Caco-2 (cell line): ENCODE results near the gene KIF20B. TPM values are rescaled to one million over a fixed set of nuclear protein-coding genes. Genes with fewer than 3 reads are reported as not detected.
A peak's percentile ranks its signal among the peaks of the same experiment; 100 is the strongest.

Experiments used
- BruUV-seq: library from RNA; stranded (reverse); fragments of 400-500 nt; replicated peaks from 2 replicates; lab custom pipeline; 2021; lab: Mats Ljungman, UMichigan
- CTCF ChIA-PET: fragments of 300-600 bp; sonication (Branson Sonifier 250); formaldehyde crosslinking; loops from one replicate; lab custom pipeline; 2022; ENCODE audit warnings: antibody characterized with exemption; lab: Charles Lee
- POLR2A ChIA-PET: fragments of 300-600 bp; sonication (Branson Sonifier 250); formaldehyde crosslinking; loops from one replicate; lab custom pipeline; 2022; ENCODE audit warnings: antibody characterized with exemption; lab: Charles Lee
- DNase-seq, 2 experiments: peaks; one replicate each; pipeline versions ENCODE4 v3.0.0 to v3.0.0-alpha.2; 2020 to 2022
- H3K27me3 ChIP-seq: replicated peaks from 2 replicates; pipeline ENCODE4 v1.6.0; 2011; ENCODE audit warnings: low read length; ENCODE audit not compliant: control insufficient read depth, insufficient read depth
- H3K36me3 ChIP-seq: 2 replicates; pipeline ENCODE4 v1.5.1; 2011; ENCODE audit warnings: low read length; ENCODE audit not compliant: control insufficient read depth, insufficient read depth
- H3K4me1 ChIP-seq: fragments of 250-450 bp; sonication (Bioruptor Pico); 2 replicates; pipeline ENCODE4 v1.5.1; 2020; ENCODE audit warnings: mild to moderate bottlenecking
- H3K4me3 ChIP-seq: 2 replicates; pipeline ENCODE4 v1.5.1; 2011; ENCODE audit warnings: low read depth, mild to moderate bottlenecking, control low read depth, low read length
- H3K9me3 ChIP-seq: fragments of 250-450 bp; sonication (Bioruptor Pico); 2 replicates; pipeline ENCODE4 v1.5.1; 2020; ENCODE audit warnings: mild to moderate bottlenecking, moderate library complexity
- H3K27ac Mint-ChIP-seq: one replicate; pipeline ENCODE4 v1.8.0; 2022; ENCODE audit warnings: mixed read lengths; ENCODE audit not compliant: unreplicated experiment
- H3K27me3 Mint-ChIP-seq: one replicate; pipeline ENCODE4 v1.8.0; 2022; ENCODE audit warnings: mixed read lengths; ENCODE audit not compliant: insufficient read depth, unreplicated experiment
- H3K36me3 Mint-ChIP-seq: one replicate; pipeline ENCODE4 v1.8.0; 2022; ENCODE audit warnings: mild to moderate bottlenecking, mixed read lengths; ENCODE audit not compliant: insufficient read depth, unreplicated experiment
- H3K4me1 Mint-ChIP-seq: one replicate; pipeline ENCODE4 v1.8.0; 2022; ENCODE audit warnings: low read depth, mixed read lengths; ENCODE audit not compliant: unreplicated experiment
- H3K4me3 Mint-ChIP-seq: one replicate; pipeline ENCODE4 v1.8.0; 2022; ENCODE audit warnings: mild to moderate bottlenecking, moderate library complexity, mixed read lengths; ENCODE audit not compliant: unreplicated experiment
- H3K9me3 Mint-ChIP-seq: one replicate; pipeline ENCODE4 v1.8.0; 2022; ENCODE audit warnings: mixed read lengths; ENCODE audit not compliant: unreplicated experiment
- intact Hi-C: fragments of 100-400 bp; cut with micrococcal nuclease; formaldehyde crosslinking; loops from one replicate; pipeline ENCODE4 v1.10.0; 2022; ENCODE audit not compliant: unreplicated experiment
- total RNA-seq: library from RNA; stranded (reverse); gene quantifications from 2 replicates; pipeline ENCODE4 v1.2.3, GENCODE V29; 2022
- TF ChIP-seq, protein P1 (sequence below), 2 experiments: fragments of 200-600 bp in 1 of 2; IDR thresholded peaks; 1 replicate in 1 of 2; 2 replicates in 1 of 2; pipeline versions ENCODE4 v1.5.1 to v1.8.0; 2011 to 2022; ENCODE audit warnings: antibody characterized with exemption in 1 of 2, control low read depth in 1 of 2, inconsistent platforms in 1 of 2, low read depth in 1 of 2, low read length in 1 of 2, mild to moderate bottlenecking in 1 of 2, moderate library complexity in 1 of 2; ENCODE audit not compliant: insufficient read depth in 1 of 2, severe bottlenecking in 1 of 2, unreplicated experiment in 1 of 2

The KIF20B gene
- total RNA-seq, 1 experiment from 2014 or later, result 43.9 TPM

DNA sequence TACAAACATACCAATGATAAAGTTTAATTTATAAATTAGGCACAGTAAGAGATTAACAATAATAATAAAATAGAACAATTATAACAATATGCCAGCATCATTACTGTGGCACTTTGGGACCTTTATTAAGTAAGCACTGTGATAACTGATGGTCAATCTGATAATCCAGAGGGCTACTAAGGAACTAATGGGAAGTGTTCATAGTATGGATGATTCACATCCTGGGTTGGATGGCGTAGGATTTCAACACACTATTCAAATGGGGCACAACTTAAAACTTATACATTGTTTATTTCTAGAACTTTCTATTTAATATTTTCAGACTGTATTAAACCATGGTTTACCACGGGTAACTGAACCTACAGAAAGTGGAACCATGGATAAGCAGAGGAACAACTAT lies 90.8 kb downstream of the KIF20B start:
- Histone ChIP-seq H3K4me1 (no peaks in the 10 kb centered on the region), H3K9me3 (no peaks in the 10 kb centered on the region), H3K36me3 (no peaks in the 10 kb centered on the region), H3K27me3 (no peaks in the 10 kb centered on the region), H3K4me3 (no peak overlapping the region)
- POLR2A ChIA-PET, result no interaction called here
- Mint-ChIP-seq H3K4me1 (no peaks in the 10 kb centered on the region), H3K4me3 (no peak overlapping the region), H3K9me3 (no peaks in the 10 kb centered on the region), H3K27ac (no peak overlapping the region), H3K36me3 (no peaks in the 10 kb centered on the region), H3K27me3 (no peaks in the 10 kb centered on the region)
- DNase-seq, result no peak
- TF ChIP-seq, protein P1, sequence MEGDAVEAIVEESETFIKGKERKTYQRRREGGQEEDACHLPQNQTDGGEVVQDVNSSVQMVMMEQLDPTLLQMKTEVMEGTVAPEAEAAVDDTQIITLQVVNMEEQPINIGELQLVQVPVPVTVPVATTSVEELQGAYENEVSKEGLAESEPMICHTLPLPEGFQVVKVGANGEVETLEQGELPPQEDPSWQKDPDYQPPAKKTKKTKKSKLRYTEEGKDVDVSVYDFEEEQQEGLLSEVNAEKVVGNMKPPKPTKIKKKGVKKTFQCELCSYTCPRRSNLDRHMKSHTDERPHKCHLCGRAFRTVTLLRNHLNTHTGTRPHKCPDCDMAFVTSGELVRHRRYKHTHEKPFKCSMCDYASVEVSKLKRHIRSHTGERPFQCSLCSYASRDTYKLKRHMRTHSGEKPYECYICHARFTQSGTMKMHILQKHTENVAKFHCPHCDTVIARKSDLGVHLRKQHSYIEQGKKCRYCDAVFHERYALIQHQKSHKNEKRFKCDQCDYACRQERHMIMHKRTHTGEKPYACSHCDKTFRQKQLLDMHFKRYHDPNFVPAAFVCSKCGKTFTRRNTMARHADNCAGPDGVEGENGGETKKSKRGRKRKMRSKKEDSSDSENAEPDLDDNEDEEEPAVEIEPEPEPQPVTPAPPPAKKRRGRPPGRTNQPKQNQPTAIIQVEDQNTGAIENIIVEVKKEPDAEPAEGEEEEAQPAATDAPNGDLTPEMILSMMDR (IDR thresholded peaks at IDR 0.05; ENCODE audit: insufficient read depth in 1 of 2, low read depth in 1 of 2, low read length in 1 of 2, severe bottlenecking in 1 of 2, unreplicated experiment in 1 of 2), result no peak
- intact Hi-C loops, result loop anchor here (2.0 to 5.0 kb wide), 3 partner anchors 163 to 959 kb away; no protein-coding TSS in a partner anchor
- CTCF ChIA-PET, result no interaction called here
- no TSS peak for BruUV-seq

DNA sequence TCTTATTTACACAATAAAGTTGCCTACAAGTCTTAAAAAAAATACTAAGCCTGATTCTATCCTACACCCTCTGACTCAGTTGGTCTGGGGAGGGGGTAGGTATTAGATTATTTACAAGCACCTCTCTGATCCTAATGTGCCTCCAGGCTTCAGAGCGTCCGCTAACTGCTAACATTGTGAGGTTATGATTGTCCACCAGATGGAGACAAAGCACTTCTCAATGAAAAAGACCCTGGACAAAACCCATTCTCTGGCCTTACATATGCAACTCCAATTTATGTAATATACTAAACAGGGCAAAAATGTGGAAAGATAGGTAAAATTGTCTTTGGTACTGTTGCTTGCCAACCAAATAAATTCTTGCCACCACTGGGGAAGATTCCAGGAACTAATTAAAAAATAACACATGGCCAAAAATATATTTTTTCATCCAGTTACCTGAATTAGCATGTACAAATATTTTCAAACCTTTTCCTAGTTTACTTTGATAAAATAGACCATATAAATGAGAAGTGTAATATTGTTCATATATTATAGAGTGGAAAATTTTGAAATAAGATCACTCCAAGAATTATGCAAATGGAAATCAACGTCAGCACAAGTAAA lies 92.4 kb downstream of the KIF20B start:
- Histone ChIP-seq H3K9me3 (no peaks in the 10 kb centered on the region), H3K27me3 (no peaks in the 10 kb centered on the region), H3K36me3 (no peaks in the 10 kb centered on the region), H3K4me1 (no peaks in the 10 kb centered on the region), H3K4me3 (no peak overlapping the region)
- TF ChIP-seq, protein P1 (IDR thresholded peaks at IDR 0.05; ENCODE audit: insufficient read depth in 1 of 2, low read depth in 1 of 2, low read length in 1 of 2, severe bottlenecking in 1 of 2, unreplicated experiment in 1 of 2), result peak; percentile 82 to 87
- ChIA-PET POLR2A (no interaction called here), CTCF (no interaction called here)
- intact Hi-C loops, result loop anchor here (1.0 to 5.0 kb wide), 13 partner anchors 60 to 1078 kb away; partner anchors contain the start of gene RPP30
- BruUV-seq, result no TSS peak
- no peaks in the 10 kb centered on the region for H3K4me1 Mint-ChIP-seq
- H3K9me3 Mint-ChIP-seq, result no peaks in the 10 kb centered on the region
- no peak overlapping the region for H3K27ac Mint-ChIP-seq
- DNase-seq, result peak in 1 of 2 experiments; percentile 70
- no peaks in the 10 kb centered on the region for H3K36me3 Mint-ChIP-seq
- no peaks in the 10 kb centered on the region for H3K27me3 Mint-ChIP-seq
- H3K4me3 Mint-ChIP-seq, result no peak overlapping the region

DNA sequence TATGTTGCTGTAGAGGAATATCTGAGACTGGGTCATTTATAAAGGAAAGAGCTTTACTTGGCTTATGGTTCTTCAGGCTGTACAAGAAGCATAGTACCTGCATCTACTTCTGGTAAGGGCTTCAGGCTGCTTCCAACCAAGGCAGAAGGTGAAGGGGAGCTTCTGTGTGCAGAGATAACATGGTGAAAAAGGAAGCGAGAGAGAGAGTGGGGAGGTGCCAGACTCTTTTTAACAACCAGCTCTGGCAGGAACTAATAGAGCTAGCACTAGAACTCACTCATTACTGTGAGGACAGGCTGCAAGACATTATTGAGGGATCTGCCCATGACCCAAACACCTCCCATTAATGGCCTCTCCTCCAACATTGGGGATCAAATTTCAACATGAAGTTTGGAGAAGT lies 94.5 kb downstream of the KIF20B start:
- DNase-seq, result no peak
- Histone ChIP-seq H3K4me3 (no peak overlapping the region), H3K27me3 (no peaks in the 10 kb centered on the region), H3K9me3 (no peaks in the 10 kb centered on the region), H3K36me3 (no peaks in the 10 kb centered on the region), H3K4me1 (no peaks in the 10 kb centered on the region)
- no peaks in the 10 kb centered on the region for H3K27me3 Mint-ChIP-seq
- ChIA-PET POLR2A (no interaction called here), CTCF (no interaction called here)
- H3K36me3 Mint-ChIP-seq, result no peaks in the 10 kb centered on the region
- no peak overlapping the region for H3K4me3 Mint-ChIP-seq
- TF ChIP-seq, protein P1 (IDR thresholded peaks at IDR 0.05; ENCODE audit: insufficient read depth in 1 of 2, low read depth in 1 of 2, low read length in 1 of 2, severe bottlenecking in 1 of 2, unreplicated experiment in 1 of 2), result no peak
- H3K27ac Mint-ChIP-seq, result no peak overlapping the region
- BruUV-seq, result no TSS peak
- peaks cover 4% of the 10 kb centered on the region for H3K4me1 Mint-ChIP-seq
- no peaks in the 10 kb centered on the region for H3K9me3 Mint-ChIP-seq
- intact Hi-C loops, result no loop called here
